Measurements from ENCODE around the gene HADHB.
"Not testable (repeated sequence)": the region's sequence is repeated elsewhere in the genome, so short reads cannot be mapped to it uniquely, and the experiment has no call there.

Gene HADHB

GRCh38 chr2:26297061-26297460 lies 52.3 kb downstream of the HADHB start:
- DNase-seq (ENCODE audit: low spot score) = no peak

GRCh38 chr2:26298286-26298637 lies 53.5 kb downstream of the HADHB start:
- DNase-seq (ENCODE audit: low spot score) = no peak

GRCh38 chr2:26298638-26299393 lies 54.1 kb downstream of the HADHB start:
- DNase-seq (ENCODE audit: low spot score) = no peak

- no peak for DNase-seq (ENCODE audit: low spot score)
Measured at GRCh38 chr2:26299471-26300101, 54.8 kb downstream of the HADHB start.

DNA sequence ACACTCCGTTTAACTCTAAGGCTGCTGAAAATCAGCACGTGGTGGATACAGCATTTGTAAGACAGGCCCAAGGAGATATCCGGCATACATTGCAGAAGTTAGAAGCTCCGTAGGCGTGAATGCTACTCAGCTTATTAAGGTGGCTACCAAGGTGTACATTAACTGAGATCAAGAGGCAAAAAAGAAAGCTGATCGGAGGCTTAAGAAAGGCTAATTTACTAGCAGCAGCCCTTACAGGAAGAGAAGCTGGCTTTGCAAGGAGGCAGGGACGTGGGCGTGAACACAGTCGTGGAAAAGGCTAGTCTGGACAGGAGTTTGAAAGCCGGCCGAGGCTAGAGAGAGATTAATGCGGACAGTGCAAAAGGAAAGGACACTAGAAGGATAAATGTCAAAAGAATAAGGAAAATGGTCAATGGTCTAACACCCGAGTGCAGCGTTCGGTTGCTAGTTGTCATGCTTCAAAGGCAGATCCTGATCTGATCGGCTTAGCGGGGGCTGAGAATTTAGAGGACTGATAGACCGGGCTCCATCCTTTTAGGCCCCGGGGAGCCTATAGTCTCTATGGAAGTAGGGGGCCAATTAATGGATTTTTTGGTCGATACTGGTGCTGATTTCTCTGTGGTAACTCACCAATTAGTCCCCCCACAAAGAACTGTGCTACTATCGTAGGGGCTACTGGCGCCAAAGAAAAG lies 55.6 kb downstream of the HADHB start:
- DNase-seq (ENCODE audit: low spot score) = no peak

- no peak for DNase-seq (ENCODE audit: low spot score)
Measured at GRCh38 chr2:26302846-26303245, 58.1 kb downstream of the HADHB start.

- DNase-seq (ENCODE audit: low spot score) = not testable (repeated sequence)
Measured at GRCh38 chr2:26305094-26305493, 60.4 kb downstream of the HADHB start.

- DNase-seq (ENCODE audit: low spot score) = no peak
Measured at GRCh38 chr2:26305540-26305939, 60.8 kb downstream of the HADHB start.

- DNase-seq (ENCODE audit: low spot score) = no peak
Measured at GRCh38 chr2:26309921-26310320, 65.2 kb downstream of the HADHB start.

DNA sequence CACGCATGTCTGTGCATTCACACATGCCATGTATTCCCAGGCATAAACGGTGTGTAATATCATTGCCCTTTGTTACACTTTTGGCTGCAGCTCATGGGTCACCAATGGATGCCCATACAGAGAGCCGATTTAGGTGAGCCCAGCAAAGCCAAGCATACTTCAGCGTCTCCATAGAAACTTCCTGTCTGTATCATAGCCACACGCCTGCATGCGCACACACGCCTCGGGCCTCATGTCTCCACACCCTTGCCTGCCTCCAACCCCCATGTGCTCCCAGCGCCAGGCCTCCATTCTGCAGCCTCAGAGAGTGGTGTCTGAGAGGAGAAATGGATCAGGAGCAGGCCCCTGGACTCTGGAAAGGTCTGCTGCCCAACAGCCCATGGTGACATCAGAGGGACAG lies 67.7 kb downstream of the HADHB start:
- no peak for DNase-seq (ENCODE audit: low spot score)

DNA sequence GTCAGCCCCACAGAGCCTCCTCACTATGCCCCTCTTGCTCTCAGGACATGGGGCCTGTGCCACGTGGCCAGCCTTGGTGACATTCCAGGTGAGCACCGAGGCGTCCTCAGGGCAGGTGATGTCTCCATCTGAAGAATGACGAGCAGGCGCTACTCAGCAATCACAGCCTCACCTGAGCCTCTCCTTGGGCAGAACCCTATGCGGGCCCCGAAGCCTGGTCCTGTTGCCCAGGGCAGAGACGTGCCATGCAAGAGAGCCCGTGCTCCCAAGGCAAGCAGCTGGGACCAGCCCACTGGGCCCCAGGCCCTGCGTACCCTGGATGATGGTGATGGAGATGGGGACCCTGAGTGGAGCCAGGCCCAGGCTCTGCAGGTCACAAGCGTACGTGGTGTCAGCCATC lies 68.7 kb downstream of the HADHB start:
- no peak for DNase-seq (ENCODE audit: low spot score)

- no peak for DNase-seq (ENCODE audit: low spot score)
Measured at GRCh38 chr2:26314243-26314642, 69.5 kb downstream of the HADHB start.

- DNase-seq (ENCODE audit: low spot score) = peak; percentile 9
Measured at GRCh38 chr2:26316041-26316440, 71.3 kb downstream of the HADHB start.

DNA sequence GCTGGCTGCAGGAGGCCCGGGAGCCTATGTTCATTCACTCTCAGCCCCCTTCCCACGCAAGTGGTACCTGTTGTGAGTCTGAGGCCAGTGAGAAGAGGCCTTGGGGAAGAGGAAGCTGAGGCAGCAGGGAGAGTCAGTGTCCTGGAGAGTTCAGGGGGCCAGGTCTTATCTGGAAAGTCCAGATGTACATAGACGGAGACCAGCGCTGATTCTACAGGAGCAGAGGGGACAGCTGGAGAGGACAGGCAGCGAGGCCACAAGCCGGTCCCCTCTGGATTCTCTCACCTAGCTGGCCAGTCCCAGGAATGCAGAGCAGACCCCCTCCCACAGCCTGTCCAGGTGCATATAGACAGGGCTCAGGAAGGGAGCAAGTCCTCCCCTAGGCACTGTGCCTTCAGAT lies 72.1 kb downstream of the HADHB start:
- no peak for DNase-seq (ENCODE audit: low spot score)

DNA sequence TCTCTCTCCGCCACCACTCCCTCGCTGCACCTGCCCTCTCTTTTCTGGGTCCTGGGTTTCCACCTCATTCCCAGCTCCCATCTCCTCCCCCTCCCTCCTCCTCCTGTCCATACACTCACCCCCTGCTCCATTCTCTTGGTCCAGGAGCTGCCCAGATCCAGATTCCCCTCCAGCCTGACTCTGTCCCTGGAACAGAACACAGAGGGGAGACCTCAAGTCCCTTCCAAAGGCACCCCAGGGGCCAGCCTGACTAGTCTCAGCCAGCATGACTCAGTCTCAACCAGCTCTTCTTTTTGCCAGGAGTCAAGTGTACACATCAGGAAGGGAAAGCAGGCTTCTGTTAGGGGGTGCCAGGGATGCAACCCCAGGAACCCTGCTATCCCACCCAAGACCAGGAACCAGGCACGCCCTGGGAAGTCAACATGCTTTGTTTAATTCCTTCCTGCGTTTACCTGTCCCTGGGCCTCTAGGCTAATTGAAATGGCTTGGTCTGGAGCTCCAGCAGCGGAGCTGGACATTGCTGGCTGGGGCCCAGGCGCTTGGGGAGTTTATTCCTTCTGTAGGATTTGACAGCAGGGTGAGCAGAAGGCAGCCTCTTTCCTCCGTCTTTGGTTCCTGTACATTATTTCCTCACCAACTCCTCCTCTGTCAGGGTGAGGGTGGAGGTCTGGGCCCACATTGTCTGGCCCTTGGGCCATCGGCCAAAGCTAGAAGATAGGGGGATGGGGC lies 72.8 kb downstream of the HADHB start:
- no peak for DNase-seq (ENCODE audit: low spot score)

- DNase-seq (ENCODE audit: low spot score) = no peak
Measured at GRCh38 chr2:26318950-26319349, 74.2 kb downstream of the HADHB start.

DNA sequence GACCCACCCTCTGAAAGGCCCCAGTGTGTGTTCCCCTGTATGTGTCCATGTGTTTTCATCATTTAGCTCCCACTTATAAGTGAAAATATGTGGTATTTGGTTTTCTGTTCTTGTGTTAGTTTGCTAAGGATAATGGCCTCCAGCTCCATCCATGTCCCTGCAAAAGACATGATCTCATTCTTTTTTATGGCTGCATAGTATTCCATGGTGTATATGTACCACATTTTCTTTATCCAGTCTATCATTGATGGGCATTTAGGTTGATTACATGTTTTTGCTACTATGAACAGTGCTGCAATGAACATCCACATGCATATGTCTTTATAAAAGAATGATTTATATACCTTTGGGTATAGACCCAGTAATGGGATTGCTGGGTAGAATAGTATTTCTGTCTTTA lies 79.7 kb downstream of the HADHB start:
- DNase-seq (ENCODE audit: low spot score) = not testable (repeated sequence)

- DNase-seq (ENCODE audit: low spot score) = no peak
Measured at GRCh38 chr2:26324903-26325302, 80.2 kb downstream of the HADHB start.

DNA sequence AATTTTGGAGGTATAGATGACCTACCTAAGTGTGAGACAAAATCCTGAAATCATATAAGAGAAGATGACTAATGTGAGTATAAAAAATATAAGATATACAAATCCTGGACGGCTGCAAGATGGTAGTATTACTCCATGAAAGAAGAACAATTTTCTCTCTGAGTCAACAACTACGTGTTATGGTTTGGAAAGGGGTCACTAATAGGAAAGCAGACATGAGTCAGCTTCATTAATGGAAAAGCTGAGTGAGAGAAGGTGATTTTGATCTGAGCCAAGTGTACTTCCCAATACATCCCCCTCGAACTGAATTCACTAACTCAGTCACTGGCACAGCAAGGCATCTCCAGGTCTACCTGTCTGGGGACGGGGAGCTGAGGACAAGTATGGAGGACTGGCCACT lies 81.1 kb downstream of the HADHB start:
- DNase-seq (ENCODE audit: low spot score) = peak; percentile 11

- no peak for DNase-seq (ENCODE audit: low spot score)
Measured at GRCh38 chr2:26326514-26326913, 81.8 kb downstream of the HADHB start.

- no peak for DNase-seq (ENCODE audit: low spot score)
Measured at GRCh38 chr2:26327291-26328272, 82.8 kb downstream of the HADHB start.

Measured in RKO (cell line).